ENCODE results near the gene DOP1B.
"Not testable (repeated sequence)": the region's sequence is repeated elsewhere in the genome, so short reads cannot be mapped to it uniquely, and the experiment has no call there.

The DOP1B gene, protein sequence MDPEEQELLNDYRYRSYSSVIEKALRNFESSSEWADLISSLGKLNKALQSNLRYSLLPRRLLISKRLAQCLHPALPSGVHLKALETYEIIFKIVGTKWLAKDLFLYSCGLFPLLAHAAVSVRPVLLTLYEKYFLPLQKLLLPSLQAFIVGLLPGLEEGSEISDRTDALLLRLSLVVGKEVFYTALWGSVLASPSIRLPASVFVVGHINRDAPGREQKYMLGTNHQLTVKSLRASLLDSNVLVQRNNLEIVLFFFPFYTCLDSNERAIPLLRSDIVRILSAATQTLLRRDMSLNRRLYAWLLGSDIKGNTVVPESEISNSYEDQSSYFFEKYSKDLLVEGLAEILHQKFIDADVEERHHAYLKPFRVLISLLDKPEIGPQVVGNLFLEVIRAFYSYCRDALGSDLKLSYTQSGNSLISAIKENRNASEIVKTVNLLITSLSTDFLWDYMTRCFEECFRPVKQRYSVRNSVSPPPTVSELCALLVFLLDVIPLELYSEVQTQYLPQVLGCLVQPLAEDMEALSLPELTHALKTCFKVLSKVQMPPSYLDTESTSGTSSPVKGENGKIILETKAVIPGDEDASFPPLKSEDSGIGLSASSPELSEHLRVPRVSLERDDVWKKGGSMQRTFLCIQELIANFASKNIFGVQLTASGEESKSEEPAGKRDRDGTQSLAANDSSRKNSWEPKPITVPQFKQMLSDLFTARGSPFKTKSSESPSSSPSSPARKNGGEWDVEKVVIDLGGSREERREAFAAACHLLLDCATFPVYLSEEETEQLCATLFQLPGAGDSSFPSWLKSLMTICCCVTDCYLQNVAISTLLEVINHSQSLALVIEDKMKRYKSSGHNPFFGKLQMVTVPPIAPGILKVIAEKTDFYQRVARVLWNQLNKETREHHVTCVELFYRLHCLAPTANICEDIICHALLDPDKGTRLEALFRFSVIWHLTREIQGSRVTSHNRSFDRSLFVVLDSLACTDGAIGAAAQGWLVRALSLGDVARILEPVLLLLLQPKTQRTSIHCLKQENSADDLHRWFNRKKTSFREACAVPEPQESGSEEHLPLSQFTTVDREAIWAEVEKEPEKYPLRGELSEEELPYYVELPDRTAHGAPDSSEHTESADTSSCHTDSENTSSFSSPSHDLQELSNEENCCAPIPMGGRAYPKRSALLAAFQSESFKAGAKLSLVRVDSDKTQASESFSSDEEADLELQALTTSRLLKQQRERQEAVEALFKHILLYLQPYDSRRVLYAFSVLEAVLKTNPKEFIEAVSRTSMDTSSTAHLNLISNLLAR (N-terminal part only)

DNA sequence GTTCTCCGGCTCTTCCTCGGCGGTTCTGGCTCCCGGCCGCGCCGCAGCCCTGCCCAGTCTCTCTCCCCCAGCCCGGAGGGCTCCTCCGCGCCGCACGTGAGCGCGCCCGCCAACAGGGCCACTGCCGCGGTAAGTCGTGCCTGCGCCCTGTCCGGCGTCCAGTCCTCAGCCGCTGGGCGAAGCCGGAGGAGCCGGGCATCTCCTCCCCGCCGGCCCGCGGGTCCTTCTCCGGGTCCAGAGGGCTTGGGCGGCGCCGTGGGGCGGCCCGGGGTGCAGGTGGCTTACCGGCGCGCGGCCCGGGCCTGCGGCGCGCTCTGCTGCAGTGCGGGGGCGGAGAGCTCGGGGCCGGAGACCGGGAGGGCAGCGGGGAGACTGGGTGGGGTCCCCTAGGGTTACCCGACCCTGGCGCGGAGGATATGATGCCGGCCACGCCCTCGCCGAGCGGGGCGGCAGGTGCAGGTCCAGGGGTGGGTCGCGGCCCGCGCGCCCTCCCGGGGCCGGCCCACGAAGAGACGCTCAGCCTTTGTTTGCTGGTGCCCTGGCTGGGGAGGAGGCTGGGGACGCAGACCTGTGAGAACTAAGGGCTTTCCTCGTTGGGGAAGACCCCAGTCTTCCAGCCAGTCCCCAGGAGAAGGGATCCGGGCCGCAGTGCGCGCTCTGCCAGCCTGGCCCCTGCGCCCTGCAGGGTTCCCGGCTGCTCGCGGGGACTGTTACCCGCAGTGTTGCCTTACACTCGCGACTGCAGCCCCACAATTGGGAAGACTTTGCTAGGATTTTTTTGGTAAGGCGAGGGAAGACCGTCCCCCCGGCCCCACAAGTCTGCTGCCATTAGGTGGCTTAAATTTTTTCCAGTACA lies at the start of gene DOP1B:
Gene DOP1B (plus strand): TSS at position 10 of the 856 bp plus-strand sequence. CDS start 7,910 bp downstream, outside the sequence.
- DNase-seq, result peak in 1 of 2 experiments; percentile 64

DNA sequence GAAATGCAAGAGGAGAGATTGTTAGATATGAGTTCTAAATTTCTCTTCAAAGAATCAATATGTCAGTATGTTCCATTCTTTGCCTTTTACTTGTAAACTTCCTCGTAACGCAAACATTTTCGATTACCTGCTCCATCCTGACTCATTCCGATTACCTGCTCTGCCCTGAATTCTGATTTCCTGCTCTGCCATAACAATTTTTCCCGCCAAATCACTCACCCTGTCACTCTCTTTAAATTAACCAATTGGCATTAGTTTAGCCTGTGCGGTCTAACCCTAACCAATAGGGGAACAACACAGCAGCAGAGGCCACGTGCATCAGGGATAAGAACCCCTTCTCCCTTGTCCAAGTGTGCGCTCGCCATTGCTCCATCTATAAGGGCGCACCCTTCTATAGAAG lies 46.8 kb upstream of the DOP1B start:
- DNase-seq, result no peak

DNA sequence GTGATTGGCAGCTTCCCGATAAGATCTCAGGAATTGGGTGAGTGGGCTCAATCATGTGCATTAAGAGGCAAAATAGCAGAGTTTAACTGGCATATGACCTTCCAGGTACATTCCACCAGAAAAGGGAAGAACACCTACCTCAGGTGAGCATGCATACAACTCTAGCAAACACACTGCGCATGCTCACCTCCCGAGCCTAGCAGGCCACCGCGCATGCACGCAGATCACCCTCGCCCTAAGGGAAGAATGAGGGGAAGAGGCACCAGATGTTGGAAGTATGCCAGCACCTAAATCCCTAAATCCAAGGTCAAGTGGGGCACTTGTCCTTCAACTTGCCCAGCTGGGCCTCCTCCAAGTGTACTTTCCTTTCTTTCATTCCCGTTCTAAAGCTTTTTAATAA lies 45.4 kb upstream of the DOP1B start:
- DNase-seq, result peak; percentile 80 to 91

DNA sequence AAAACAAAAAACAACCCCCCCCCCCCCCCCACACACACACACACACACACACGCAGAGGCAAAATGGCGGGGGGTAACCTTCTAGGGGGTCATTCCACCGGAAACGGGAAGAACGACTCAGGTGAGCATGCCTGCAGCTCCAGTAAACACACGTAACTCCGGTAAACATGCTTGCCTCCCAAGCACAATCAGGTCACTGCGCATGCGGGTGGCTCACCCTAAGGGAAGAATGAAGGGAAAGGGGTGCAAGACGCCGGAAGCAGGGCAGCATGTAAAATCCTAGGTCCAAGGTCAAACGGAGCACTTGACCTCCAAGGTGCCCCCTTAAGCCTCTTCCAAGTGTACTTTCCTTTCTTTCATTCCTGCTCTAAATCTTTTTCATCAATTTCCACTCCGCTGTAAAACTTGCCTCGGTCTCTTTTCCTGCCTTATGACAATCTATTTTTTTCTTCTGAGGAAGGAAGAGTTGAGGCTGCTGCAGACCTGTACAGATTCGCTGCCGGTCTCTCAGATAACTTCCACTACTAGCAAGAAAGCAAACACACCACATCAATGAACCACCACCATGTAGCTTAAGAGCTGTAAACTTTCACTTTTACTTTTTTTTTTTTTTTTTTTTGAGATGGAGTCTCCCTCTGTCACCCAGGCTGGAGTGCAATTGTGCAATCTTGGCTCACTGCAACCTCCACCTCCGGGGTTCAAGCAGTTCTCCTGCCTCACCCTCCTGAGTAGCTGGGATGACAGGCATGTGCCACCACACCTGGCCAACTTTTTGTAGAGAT lies 42.8 kb upstream of the DOP1B start:
- DNase-seq, result no peak

DNA sequence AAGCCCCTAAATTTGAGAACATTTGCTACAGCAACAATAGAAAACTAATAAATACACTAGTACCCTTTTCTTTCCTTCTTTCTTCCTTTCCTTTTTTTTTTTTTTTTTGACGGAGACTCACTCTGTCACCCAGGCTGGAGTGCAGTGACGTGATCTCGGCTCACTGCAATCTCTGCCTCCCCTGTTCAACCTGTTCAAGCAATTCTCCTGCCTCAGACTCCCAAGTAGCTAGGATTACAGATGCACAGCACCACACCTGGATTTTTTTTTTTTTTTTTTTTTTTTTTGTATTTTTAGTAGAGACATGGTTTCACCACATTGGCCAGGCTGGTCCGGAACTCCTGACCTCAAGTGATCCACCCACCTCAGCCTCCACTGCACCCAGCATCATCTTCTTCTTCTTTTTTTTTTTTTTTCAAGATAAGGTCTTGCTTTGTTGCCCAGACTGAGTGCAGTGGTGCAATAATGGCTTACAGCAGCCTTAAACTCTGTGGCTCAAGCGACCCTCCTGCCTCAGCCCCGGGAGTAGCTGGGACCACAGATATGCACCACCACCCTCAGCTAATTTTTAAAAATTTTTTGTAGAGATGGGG lies 41.4 kb upstream of the DOP1B start:
- no peak for DNase-seq

DNA sequence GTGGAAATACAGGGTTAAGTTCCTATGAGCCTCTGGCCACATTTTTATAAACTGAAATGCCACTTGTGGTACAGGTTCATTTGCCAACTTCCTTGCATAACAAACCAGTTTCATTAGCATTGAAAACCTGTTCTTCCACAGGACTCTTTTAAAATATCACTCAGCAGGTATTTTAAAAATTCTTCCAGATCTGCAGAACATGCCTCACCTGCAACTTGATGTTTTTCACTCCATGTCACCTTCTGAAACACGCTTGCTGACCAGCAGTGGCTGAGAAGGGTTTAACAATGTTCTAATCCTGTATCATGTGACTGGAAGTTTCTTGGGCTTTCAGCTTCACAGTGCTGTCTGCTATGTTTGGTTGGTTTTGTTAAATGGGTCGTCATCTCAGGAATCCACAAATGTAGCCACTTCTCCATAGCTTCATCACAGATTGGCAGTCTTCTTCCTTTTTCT lies 39.3 kb upstream of the DOP1B start:
- no peak for DNase-seq

DNA sequence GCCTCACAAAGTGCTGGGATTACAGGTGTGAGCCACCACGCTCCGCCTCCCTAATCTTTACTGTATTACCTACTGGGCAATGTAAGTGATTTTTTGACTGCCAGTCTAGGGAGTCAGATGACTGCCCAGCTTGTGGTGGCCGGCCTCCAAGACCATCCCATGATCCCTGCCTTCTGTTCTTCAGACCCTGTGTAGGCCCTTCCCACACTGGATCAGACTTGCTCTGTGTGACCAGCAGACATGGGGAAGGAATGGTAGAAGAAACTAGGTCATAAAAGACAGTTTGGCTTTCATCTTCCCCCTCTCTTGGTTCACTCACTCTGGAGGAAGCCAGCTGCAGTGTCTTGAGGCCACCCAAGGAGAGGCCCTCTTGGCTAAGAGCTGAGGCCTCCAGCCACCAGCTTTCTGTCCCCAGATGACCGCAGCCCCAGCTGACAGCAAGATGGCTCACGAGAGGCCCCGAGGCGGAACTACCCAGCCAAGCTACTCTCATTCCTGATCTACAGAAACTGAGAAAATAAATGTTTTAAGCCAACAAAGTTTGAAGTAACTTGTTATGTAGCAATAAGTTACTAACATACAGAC lies 36.2 kb upstream of the DOP1B start:
- no peak for DNase-seq

DNA sequence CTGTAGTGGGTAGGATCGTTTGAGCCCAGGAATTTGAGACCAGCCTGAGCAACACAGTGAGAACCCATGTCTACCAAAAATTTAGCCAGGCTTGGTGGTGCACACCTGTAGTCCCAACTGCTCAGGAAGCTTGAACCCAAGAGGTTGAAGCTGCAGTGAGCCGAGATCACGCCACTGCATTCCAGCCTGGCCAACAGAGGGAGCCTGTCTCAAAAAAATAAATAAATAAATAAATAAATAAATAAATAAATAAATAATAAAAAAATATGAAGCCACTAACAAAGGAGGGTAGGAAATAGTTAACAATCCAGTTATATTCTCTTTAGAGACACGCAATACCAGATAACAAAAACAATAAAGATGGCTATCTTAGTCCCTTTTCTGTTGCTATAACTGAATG lies 33.6 kb upstream of the DOP1B start:
- DNase-seq, result no peak

DNA sequence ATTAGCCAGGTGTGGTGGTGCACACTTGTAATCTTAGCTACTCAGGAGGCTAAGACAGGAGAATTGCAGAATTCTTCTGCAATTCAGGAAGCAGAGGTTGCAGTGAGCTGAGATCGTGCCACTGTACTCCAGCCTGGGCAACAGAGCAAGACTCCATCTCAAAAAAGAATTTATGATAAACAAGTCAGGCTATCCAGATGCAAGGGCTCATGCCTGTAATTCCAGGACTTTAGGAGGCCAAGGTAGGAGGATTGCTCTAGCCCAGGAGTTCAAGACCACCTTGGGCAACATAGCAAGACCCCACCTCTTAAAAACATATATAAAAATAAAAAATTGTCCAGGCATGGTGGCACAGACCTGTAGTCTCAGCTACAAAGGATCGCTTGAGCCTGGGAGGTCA lies 32.2 kb upstream of the DOP1B start:
- DNase-seq, result no peak

DNA sequence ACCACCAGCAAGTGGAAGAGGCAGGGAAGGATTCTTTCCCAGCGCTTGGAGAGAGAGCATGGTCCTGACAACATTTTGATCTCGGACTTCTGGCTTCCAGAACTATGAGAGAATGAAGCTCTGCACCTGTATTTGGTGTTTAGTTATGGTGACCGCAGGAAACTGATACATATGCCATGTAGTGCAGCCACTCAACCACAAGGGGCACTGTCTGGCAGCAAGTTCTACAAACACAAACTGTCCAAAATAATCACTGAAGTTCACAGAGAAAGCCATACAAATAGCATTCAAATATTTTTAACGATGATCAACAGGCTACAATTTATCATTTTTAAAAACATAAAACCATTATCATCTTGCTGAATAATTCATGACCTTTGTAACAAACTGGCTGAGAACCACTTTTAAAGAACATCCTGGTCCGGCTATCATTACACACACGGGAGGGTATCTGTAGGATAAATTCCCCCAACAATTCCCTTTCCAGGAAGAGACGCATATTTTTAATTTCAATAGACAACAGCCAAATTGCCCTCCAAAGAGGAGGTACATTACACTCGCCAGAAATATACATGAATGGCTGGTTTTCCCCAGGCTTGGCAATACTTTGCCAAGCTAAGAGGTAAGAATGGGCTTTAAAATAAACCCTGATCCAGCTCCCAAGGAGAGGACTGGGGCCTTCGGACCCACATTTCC lies 31.0 kb upstream of the DOP1B start:
- DNase-seq, result peak in 1 of 2 experiments; percentile 52

DNA sequence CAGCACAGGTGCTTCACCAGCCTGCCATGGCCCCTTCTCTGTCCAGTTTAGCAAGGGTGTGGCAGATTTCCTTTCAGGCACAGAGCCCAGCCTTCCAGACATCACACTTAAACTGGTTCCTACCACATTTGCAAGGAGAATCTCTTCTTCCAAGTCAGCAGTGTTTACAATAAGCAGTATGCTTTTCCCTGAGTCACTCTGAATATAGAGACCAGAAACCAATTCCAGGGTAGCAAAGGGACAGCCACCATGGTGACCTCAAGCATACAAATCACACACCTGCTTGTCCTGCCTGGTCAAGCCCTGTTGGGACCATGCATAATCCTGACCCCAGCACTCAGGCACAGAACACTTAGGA lies 30.4 kb upstream of the DOP1B start:
- no peak for DNase-seq

DNA sequence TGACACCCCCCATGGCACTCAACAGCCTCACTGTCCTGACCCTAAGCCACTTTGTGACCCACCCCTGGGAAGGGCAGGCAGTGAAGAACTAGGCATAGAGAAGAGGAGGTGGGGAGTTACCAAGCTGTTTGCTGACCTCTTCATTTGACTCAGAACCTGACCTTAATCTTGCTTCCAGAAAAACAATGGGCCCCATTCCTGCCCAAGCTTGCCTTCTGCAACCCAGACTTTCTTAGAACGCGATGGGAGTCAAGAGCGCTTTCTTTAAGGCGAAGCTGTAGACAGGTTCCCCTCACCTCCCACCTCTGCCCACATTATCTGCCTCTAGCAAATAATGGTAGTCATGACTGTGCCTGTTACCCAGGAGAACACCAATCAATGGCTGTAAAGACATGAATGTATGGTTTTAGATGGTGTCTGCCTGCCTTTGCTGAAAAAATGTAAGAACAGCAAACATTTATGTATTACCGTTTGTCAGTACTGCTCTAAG lies 30.0 kb upstream of the DOP1B start:
- DNase-seq, result no peak

DNA sequence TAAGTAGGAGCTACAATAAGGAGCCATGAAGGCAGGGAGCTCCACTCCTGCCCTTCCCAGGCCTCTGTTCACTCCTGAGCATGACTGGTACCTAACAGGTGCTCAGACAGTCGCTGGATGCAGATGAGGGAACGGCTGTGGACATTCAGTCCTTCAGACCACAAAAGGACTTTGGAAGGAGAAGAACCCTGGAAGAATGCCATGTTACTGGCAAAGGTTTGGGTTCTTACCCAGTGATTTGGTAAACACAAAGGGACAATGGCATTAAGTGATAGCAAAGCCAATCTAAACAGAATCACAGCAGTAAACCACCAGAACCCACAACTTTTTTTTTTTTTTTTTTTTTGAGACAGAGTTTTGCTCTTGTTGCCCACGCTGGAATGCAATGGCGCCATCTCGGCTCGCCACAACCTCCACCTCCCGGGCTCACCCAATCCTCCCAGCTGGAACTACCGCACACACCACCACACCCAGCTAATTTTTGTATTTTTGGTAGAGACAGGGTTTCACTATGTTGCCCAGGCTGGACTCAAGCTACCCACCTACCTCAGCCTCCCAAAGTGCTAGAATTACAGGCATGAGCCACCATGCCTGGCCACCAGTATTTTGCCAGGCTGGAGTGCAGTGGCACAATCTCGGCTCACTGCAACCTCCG lies 29.2 kb upstream of the DOP1B start:
- no peak for DNase-seq

DNA sequence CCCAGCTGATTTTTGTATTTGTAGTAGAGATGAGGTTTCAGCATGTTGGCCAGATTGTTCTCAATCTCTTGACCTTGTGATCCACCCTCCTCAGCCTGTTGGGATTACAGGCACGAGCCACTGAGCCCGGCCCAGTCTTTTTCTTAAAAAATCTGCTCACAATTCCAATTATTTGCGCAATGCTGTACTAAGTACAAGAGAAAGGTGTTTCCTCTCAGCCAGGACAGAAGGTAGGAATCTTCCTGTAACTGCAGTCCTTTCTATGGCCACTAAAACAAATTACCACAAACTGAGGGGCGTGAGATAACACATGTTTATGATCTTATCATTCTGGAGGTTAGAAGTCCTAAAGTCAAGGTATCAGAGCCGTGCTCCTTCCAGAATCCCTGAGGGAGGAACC lies 28.6 kb upstream of the DOP1B start:
- no peak for DNase-seq

DNA sequence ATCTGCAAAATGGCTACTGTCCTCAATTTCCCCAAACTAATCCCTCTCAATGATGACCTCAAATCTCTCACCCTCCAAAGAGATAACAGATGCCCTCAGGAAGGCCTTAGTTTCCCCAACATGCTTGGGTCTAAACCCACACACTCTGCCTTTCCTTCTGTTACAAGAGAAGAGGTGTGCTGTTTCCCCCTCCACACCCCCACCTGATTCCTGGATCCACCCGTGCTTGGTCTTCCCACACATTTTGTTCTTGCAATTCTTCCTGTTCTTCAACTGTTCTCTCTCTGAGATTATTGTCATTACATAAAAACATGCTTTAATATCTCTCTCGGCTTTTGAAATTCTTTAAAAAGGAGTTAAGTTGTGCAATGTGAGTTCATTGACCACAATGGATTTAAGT lies 27.4 kb upstream of the DOP1B start:
- DNase-seq, result no peak

DNA sequence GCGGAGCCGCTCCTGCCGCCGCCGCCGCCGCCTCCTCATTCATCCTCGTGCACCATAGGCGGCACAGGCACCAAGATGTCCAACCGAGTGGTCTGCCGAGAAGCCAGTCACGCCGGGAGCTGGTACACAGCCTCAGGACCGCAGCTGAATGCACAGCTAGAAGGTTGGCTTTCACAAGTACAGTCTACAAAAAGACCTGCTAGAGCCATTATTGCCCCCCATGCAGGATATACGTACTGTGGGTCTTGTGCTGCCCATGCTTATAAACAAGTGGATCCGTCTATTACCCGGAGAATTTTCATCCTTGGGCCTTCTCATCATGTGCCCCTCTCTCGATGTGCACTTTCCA lies 26.2 kb upstream of the DOP1B start:
- not testable (repeated sequence) for DNase-seq

DNA sequence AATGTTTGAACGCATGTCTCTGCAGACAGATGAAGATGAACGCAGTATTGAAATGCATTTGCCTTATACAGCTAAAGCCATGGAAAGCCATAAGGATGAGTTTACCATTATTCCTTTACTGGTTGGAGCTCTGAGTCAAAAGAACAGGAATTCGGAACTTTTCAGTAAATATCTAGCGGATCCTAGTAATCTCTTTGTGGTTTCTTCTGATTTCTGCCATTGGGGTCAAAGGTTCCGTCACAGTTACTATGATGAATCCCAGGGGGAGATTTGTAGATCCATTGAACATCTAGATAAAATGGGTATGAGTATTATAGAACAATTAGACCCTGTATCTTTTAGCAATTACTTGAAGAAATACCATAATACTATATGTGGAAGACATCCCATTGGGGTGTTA lies 25.8 kb upstream of the DOP1B start:
- DNase-seq, result not testable (repeated sequence)

DNA sequence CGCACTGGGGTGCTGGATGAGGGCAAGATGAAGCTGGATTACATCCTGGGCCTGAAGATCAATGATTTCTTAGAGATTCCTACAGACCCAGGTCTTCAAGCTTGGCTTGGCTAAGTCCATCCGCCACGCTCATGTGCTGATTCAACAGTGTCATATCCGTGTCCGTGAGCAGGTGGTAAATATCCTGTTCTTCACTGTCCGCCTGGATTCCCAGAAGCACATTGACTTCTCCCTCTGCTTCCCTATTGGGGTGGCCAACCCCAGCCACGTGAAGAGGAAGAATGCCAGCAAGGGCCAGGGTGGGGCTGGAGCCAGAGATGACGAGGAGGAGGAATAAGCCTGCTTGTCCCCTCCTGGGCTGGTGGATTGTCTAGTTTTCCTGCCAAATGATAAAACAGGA lies 23.9 kb upstream of the DOP1B start:
- DNase-seq, result no peak

DNA sequence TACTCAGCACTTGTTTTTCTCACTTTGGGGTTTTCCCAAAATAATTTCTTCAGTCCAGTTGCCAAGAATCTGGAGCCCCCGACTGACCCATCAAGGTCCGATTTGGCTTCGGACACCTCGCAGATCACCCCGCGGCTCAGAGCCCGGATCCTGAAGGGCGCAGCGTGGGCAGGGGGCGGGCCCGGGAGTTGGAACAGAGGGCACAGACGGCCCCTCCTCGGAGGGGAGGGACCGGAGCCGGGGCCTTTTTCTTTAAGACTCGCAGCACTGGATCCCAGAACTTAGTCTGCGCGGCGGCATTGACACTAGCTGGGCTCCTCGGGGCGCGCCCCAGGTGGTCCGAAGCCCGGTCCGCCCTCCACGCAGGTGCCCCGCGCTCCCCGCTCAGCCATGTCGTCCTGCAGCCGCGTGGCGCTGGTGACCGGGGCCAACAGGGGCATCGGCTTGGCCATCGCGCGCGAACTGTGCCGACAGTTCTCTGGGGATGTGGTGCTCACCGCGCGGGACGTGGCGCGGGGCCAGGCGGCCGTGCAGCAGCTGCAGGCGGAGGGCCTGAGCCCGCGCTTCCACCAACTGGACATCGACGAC lies 21.7 kb upstream of the DOP1B start, which contains the start of gene CBR3:
Gene CBR3 (plus strand): TSS at position 277 of the 588 bp plus-strand sequence. CDS start 114 bp downstream, at position 391.
- DNase-seq, result peak; percentile 21 to 52
